ENCODE data around the gene FBXW12. TPM values are rescaled to one million over a fixed set of nuclear protein-coding genes. Genes with fewer than 3 reads are reported as not detected.

FBXW12 gene
- total RNA-seq, 4 donors from 2014 or later: not detected

DNA sequence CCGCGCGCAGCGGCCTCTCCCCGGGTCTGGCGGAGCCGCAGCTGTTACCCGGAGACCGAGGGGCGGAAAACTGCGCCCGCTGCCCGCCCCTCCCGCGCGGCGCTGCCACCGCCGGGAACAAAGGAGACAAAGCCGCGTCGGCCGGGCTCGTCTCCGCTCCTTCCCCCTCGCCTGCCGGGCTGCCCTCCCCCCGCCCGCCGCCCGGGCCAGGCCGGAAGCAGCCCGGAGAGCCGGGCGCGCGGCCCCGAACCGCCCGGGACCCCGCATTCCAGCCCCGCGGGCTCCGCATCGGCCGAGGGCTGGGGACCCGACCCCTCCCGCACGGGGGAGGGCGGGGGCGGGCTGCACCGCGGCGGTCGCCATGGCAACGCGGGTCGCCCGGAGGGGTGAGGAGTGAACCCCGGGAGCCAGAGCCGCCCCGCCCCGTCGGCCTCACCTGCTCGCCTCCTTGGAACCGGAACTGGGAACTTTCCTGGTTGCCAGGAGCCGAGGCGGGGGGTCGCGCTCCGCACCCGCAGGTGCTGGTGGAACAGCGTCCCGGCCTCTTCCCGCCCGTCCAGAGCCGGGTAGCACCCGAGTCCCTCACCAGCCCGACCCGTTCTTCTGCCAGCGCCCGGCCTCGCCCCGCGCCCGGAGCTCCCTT lies 57.4 kb downstream of the FBXW12 start:
- Histone ChIP-seq H3K4me3 (peak overlapping the region; percentile 56 to 83 (median 69)), H3K27me3 (no peaks in the 10 kb centered on the region), H3K9me3 (no peaks in the 10 kb centered on the region), H3K36me3 (no peaks in the 10 kb centered on the region), H3K27ac (peak overlapping the region; percentile 90 to 97 (median 92)), H3K4me1 (peaks cover 39 to 67% (median 60%) of the 10 kb centered on the region in 4 donors)
- no peak for TF ChIP-seq EP300 (IDR thresholded peaks at IDR 0.05; ENCODE audit: low read depth)
- TF ChIP-seq POLR2AphosphoS5 (IDR thresholded peaks at IDR 0.05): peak in 1 of 3 donors; percentile 57
- intact Hi-C loops (cut with DNase I; ENCODE audit: low total_unique reads): no loop called here
- peak; percentile 80 for DNase-seq
- WGBS, 2 donors (ENCODE audit: low coverage in 1 of 2): 4% methylated on average over 34 of the region's 86 CpGs; no CpG with 5 or more reads in 1 of the 2 donors
- in situ Hi-C loops (cut with MboI; ENCODE audit: low pct_ligation_motif_present in 1 of 4, low pct_unique_long_range_greater_than_20kb in 1 of 4, low sequenced_read_pairs in 3 of 4): no loop called here

DNA sequence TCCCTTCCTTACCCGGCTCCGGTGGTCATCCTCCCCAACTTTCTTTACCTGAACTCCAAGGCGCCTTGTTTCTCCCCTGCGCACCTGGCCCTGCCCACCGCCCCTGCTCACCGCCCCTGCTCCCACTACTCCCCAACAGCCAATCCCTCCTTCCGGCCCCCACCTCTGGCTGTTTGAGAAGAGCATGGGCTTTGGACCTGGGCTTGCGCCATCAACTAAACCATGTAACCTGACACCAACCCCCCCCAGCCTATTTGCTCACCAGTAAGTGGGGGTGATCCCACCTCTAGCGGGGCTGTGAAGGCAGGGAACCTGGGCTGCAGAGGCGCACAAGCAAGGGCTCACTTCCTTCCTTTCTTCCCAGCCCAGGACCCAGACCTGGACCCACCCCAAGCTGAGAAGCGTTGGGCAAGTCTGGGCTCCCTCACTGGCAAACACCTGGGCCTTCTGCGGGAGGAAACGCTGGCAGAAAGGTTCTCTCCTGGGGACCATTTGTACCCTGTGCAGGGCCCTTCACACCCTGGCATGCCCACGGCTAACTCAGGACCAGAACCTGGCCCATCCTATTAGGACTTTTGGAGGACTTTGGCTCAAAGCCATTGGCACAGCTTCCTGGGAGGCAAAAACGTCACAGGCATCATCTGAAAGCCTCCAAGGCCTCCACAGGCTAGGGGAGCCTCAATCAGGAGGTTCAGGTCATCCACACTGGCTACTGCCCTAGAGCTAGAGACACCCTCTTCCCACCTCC lies 58.1 kb downstream of the FBXW12 start, which contains the start of gene PLXNB1:
Gene PLXNB1, minus strand, starts transcription at position 127 of the 748 bp plus-strand sequence. CDS start 5,475 bp downstream, outside the sequence.
- in situ Hi-C loops (cut with MboI; ENCODE audit: low pct_ligation_motif_present in 1 of 4, low pct_unique_long_range_greater_than_20kb in 1 of 4, low sequenced_read_pairs in 3 of 4): loop anchor here in 1 of 4 donors (10.0 kb wide), 1 partner anchor 155 kb away; no protein-coding TSS in a partner anchor
- peaks cover 38 to 70% (median 62%) of the 10 kb centered on the region in 4 donors for H3K4me1 ChIP-seq
- H3K27me3 ChIP-seq: no peaks in the 10 kb centered on the region
- DNase-seq: peak; percentile 84
- no peaks in the 10 kb centered on the region for H3K36me3 ChIP-seq
- H3K9me3 ChIP-seq: no peaks in the 10 kb centered on the region
- TF ChIP-seq POLR2A (IDR thresholded peaks at IDR 0.05): peak; percentile 61
- no peak for TF ChIP-seq POLR2AphosphoS5 (IDR thresholded peaks at IDR 0.05)
- peak within 1 kb of the TSS; percentile 56 to 83 (median 69) for H3K4me3 ChIP-seq
- intact Hi-C loops (cut with DNase I; ENCODE audit: low total_unique reads): loop anchor here (2.0 to 10.0 kb wide), 2 partner anchors 27 to 155 kb away; no protein-coding TSS in a partner anchor
- 17 to 22% methylated on average over 3 to 15 of the region's 15 CpGs for WGBS, 2 donors (ENCODE audit: low coverage in 1 of 2)
- H3K27ac ChIP-seq: peak within 1 kb of the TSS; percentile 90 to 97 (median 92)

DNA sequence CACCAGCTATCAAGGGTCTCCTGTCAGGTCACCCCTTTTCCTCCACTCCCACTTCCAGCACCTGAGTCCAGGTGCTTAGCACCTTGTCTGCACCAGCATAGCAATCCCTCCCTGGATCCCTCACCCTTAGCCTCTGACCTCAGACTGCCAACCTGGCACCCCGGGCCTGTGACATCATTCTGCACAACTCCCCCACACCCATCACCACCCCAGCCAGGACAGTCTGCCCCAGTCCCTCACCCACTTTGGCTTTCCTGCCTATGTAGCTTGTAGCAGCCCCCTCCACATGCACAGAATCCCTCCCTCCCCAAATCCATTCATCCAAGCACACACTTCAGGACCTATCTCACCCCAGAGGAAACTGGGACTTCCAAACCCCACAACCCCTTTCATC lies 58.7 kb downstream of the FBXW12 start:
- H3K36me3 ChIP-seq: no peaks in the 10 kb centered on the region
- intact Hi-C loops (cut with DNase I; ENCODE audit: low total_unique reads) (loop anchor here (2.0 to 10.0 kb wide), 2 partner anchors 28 to 156 kb away; no protein-coding TSS in a partner anchor), in situ Hi-C loops (cut with MboI; ENCODE audit: low pct_ligation_motif_present in 1 of 4, low pct_unique_long_range_greater_than_20kb in 1 of 4, low sequenced_read_pairs in 3 of 4) (loop anchor here in 1 of 4 donors (10.0 kb wide), 1 partner anchor 156 kb away; no protein-coding TSS in a partner anchor)
- TF ChIP-seq EP300 (IDR thresholded peaks at IDR 0.05; ENCODE audit: low read depth) (no peak), POLR2A (IDR thresholded peaks at IDR 0.05) (no peak), POLR2AphosphoS5 (IDR thresholded peaks at IDR 0.05) (no peak)
- TF ChIP-seq, protein P1, sequence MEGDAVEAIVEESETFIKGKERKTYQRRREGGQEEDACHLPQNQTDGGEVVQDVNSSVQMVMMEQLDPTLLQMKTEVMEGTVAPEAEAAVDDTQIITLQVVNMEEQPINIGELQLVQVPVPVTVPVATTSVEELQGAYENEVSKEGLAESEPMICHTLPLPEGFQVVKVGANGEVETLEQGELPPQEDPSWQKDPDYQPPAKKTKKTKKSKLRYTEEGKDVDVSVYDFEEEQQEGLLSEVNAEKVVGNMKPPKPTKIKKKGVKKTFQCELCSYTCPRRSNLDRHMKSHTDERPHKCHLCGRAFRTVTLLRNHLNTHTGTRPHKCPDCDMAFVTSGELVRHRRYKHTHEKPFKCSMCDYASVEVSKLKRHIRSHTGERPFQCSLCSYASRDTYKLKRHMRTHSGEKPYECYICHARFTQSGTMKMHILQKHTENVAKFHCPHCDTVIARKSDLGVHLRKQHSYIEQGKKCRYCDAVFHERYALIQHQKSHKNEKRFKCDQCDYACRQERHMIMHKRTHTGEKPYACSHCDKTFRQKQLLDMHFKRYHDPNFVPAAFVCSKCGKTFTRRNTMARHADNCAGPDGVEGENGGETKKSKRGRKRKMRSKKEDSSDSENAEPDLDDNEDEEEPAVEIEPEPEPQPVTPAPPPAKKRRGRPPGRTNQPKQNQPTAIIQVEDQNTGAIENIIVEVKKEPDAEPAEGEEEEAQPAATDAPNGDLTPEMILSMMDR (IDR thresholded peaks at IDR 0.05): no peak
- DNase-seq: no peak
- 73 to 83% methylated on average over 1 of the region's 1 CpG for WGBS, 2 donors (ENCODE audit: low coverage in 1 of 2)
- no peak overlapping the region for H3K4me3 ChIP-seq
- H3K27ac ChIP-seq: peak overlapping the region; percentile 90 to 97 (median 92)
- H3K27me3 ChIP-seq: no peaks in the 10 kb centered on the region
- H3K4me1 ChIP-seq: peaks cover 34 to 70% (median 59%) of the 10 kb centered on the region in 4 donors
- no peaks in the 10 kb centered on the region for H3K9me3 ChIP-seq

DNA sequence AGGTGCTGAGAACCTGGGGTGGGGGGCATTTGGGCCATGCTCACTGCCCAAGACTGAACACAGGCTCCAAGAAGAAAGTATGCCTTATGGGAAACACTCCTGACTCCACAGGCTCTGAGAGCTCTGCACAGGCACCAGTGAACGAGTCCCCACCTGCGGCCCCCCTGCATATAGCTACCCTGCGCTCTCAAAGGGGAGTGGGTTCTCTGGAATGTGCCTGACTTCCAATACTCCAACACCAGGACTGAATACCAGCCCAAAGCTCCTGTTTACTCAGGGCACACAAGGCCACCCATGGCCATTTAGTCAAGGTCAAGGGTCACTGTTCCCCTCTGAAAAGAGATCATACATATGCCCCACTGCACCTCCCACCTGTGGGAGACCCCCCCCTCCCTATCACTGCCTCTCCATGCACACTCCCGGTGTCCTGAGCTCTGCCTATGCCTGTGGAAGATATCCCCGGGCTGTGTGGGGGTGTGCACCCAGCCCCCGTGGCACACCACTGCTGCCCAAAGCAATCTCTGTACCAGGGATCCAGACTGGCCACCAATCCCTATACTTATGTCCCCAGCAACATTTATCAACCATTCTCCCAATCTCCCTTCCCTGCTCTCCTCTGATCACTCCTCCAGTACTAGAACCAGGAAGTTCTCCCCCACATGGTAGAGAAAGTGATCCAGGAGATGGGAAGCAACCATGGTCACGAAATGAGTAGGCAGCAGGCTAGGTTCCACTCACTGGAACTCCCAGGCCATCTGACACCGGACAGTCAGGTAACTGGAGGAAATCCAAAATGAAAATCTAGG lies 59.4 kb downstream of the FBXW12 start:
- H3K27ac ChIP-seq: peak overlapping the region; percentile 90 to 97 (median 92)
- WGBS, 2 donors (ENCODE audit: low coverage in 1 of 2): 50 to 80% methylated on average over 1 to 6 of the region's 8 CpGs
- TF ChIP-seq POLR2A (IDR thresholded peaks at IDR 0.05) (no peak), POLR2AphosphoS5 (IDR thresholded peaks at IDR 0.05) (no peak), EP300 (IDR thresholded peaks at IDR 0.05; ENCODE audit: low read depth) (no peak)
- TF ChIP-seq, protein P1 (IDR thresholded peaks at IDR 0.05): no peak
- peaks cover 28 to 64% (median 53%) of the 10 kb centered on the region in 4 donors for H3K4me1 ChIP-seq
- no peak overlapping the region for H3K4me3 ChIP-seq
- H3K9me3 ChIP-seq: no peaks in the 10 kb centered on the region
- H3K36me3 ChIP-seq: no peaks in the 10 kb centered on the region
- no peaks in the 10 kb centered on the region for H3K27me3 ChIP-seq
- peak; percentile 6 for DNase-seq
- in situ Hi-C loops (cut with MboI; ENCODE audit: low pct_ligation_motif_present in 1 of 4, low pct_unique_long_range_greater_than_20kb in 1 of 4, low sequenced_read_pairs in 3 of 4) (loop anchor here in 1 of 4 donors (10.0 kb wide), 1 partner anchor 157 kb away; no protein-coding TSS in a partner anchor), intact Hi-C loops (cut with DNase I; ENCODE audit: low total_unique reads) (loop anchor here (2.0 to 10.0 kb wide), 2 partner anchors 29 to 157 kb away; no protein-coding TSS in a partner anchor)

All from transverse colon (tissue), 4 donors.